HepG2 (cell line): ENCODE results near the gene MRPL50. TPM values are rescaled to one million over a fixed set of nuclear protein-coding genes. Genes with fewer than 3 reads are reported as not detected.

Experiments
- BRCA1 ChIP-seq: sonication (generic); formaldehyde crosslinking; IDR thresholded peaks from 2 replicates; pipeline ENCODE4 v1.4.0; 2020; ENCODE audit warnings: missing genetic modification reagents
- DNMT3B ChIP-seq: conservative IDR thresholded peaks from 2 replicates; pipeline ENCODE4 v1.6.1; 2016; ENCODE audit warnings: missing biosample characterization, control low read depth
- DPF2 ChIP-seq: sonication (generic); formaldehyde crosslinking; IDR thresholded peaks from 2 replicates; pipeline ENCODE4 v1.4.0; 2020; ENCODE audit warnings: mild to moderate bottlenecking, low read depth, missing genetic modification reagents, borderline replicate concordance
- EED ChIP-seq: sonication (generic); formaldehyde crosslinking; IDR thresholded peaks from 2 replicates; pipeline ENCODE4 v1.5.0; 2020; ENCODE audit warnings: mild to moderate bottlenecking, missing genetic modification reagents
- IRF2 ChIP-seq: IDR thresholded peaks from 2 replicates; pipeline ENCODE4 v1.6.1; 2018; ENCODE audit warnings: missing genetic modification reagents, missing compliant biosample characterization
- MED8 ChIP-seq: sonication (generic); formaldehyde crosslinking; IDR thresholded peaks from 2 replicates; pipeline ENCODE4 v1.8.1; 2023; ENCODE audit warnings: mild to moderate bottlenecking, missing genetic modification reagents; ENCODE audit not compliant: insufficient replicate concordance
- MLXIP ChIP-seq: sonication (generic); formaldehyde crosslinking; IDR thresholded peaks from 2 replicates; pipeline ENCODE4 v1.9.0; 2021; ENCODE audit warnings: missing genetic modification reagents, borderline replicate concordance
- MZF1 ChIP-seq: sonication (generic); formaldehyde crosslinking; IDR thresholded peaks from 2 replicates; pipeline ENCODE4 v1.8.1; 2023; ENCODE audit warnings: mild to moderate bottlenecking, missing genetic modification reagents, borderline replicate concordance
- RNF2 ChIP-seq: fragments of 450-650 bp; conservative IDR thresholded peaks from 2 replicates; pipeline ENCODE4 v1.6.1; 2016; ENCODE audit warnings: low read depth
- RXRB ChIP-seq: IDR thresholded peaks from 2 replicates; pipeline ENCODE4 v1.6.1; 2016; ENCODE audit warnings: borderline replicate concordance, missing genetic modification reagents, missing compliant biosample characterization
- SAFB2 ChIP-seq: sonication (generic); formaldehyde crosslinking; IDR thresholded peaks from 2 replicates; pipeline ENCODE4 v1.5.1; 2020; ENCODE audit warnings: missing genetic modification reagents, low read depth, mild to moderate bottlenecking, borderline replicate concordance
- SIX1 ChIP-seq: sonication (generic); formaldehyde crosslinking; IDR thresholded peaks from 2 replicates; pipeline ENCODE4 v1.4.0; 2020; ENCODE audit warnings: missing genetic modification reagents, borderline replicate concordance
- STAT5B ChIP-seq: sonication (generic); formaldehyde crosslinking; IDR thresholded peaks from 2 replicates; pipeline ENCODE4 v1.4.0; 2020; ENCODE audit warnings: missing genetic modification reagents
- TCF12 ChIP-seq, 2 experiments: fragments of 450-650 bp in 1 of 2; sonication (generic) in 1 of 2; formaldehyde crosslinking in 1 of 2; IDR thresholded peaks; 2 replicates each; pipeline versions ENCODE4 v1.6.1 to v1.8.0; 2017 to 2022; ENCODE audit warnings: antibody characterized with exemption in 1 of 2, mild to moderate bottlenecking in 1 of 2, missing genetic modification reagents in 1 of 2, moderate library complexity in 1 of 2
- TSC22D2 ChIP-seq: sonication (generic); formaldehyde crosslinking; IDR thresholded peaks from 2 replicates; pipeline ENCODE4 v1.5.1; 2020; ENCODE audit warnings: missing genetic modification reagents, mild to moderate bottlenecking, borderline replicate concordance
- ZBTB43 ChIP-seq: sonication (generic); formaldehyde crosslinking; conservative IDR thresholded peaks from 2 replicates; pipeline ENCODE4 v1.4.0; 2020; ENCODE audit warnings: missing genetic modification reagents
- ZFP91 ChIP-seq: sonication (generic); formaldehyde crosslinking; IDR thresholded peaks from 2 replicates; pipeline ENCODE4 v1.9.0; 2022; ENCODE audit warnings: missing genetic modification reagents, mild to moderate bottlenecking, borderline replicate concordance
- ZIK1 ChIP-seq: sonication (generic); formaldehyde crosslinking; IDR thresholded peaks from 2 replicates; pipeline ENCODE4 v1.5.0; 2020; ENCODE audit warnings: mild to moderate bottlenecking, low read depth, missing genetic modification reagents, borderline replicate concordance
- ZNF234 ChIP-seq: sonication (generic); formaldehyde crosslinking; conservative IDR thresholded peaks from 2 replicates; pipeline ENCODE4 v1.5.1; 2020; ENCODE audit warnings: mild to moderate bottlenecking, missing genetic modification reagents
- ZNF468 ChIP-seq: sonication (generic); formaldehyde crosslinking; IDR thresholded peaks from 2 replicates; pipeline ENCODE4 v1.8.0; 2022; ENCODE audit warnings: mild to moderate bottlenecking, moderate library complexity, missing genetic modification reagents
- ZNF513 ChIP-seq: sonication (generic); formaldehyde crosslinking; conservative IDR thresholded peaks from 2 replicates; pipeline ENCODE4 v1.5.0; 2020; ENCODE audit warnings: missing genetic modification reagents
- polyA plus RNA-seq, 8 experiments: library from polyadenylated mRNA; depleted of rRNA in 3 of 8; stranded (reverse) in 7 of 8; unstranded in 1 of 8; fragments of >200 nt; fragmentation: Illumina TruSeq in 4 of 8; extraction: Trizol in 4 of 8; gene quantifications; 2 replicates each; pipeline versions ENCODE4 v1.2.1 to v1.2.3, GENCODE V29; 2011 to 2016; ENCODE audit warnings: low read depth in 4 of 8, missing spikeins in 1 of 8, mixed read lengths in 1 of 8; ENCODE audit not compliant: insufficient read depth in 1 of 8
- total RNA-seq, 5 experiments: library from RNA; depleted of rRNA; stranded (reverse); fragments of >200 nt; fragmentation: Illumina TruSeq; extraction: Trizol; gene quantifications; 2 replicates each; pipeline ENCODE4 v1.2.3, GENCODE V29; 2016; ENCODE audit warnings: low read depth in 1 of 5
- TF ChIP-seq, protein P1 (sequence below): sonication (generic); formaldehyde crosslinking; IDR thresholded peaks from 2 replicates; pipeline ENCODE4 v1.4.0; 2020; ENCODE audit warnings: mild to moderate bottlenecking, missing genetic modification reagents

The MRPL50 gene
- total and polyA plus RNA-seq, 2 of the 13 experiments (the other 11 are each of a cell fraction or from before 2014, with no cell fraction given), result 37.1 to 70.0 TPM

DNA sequence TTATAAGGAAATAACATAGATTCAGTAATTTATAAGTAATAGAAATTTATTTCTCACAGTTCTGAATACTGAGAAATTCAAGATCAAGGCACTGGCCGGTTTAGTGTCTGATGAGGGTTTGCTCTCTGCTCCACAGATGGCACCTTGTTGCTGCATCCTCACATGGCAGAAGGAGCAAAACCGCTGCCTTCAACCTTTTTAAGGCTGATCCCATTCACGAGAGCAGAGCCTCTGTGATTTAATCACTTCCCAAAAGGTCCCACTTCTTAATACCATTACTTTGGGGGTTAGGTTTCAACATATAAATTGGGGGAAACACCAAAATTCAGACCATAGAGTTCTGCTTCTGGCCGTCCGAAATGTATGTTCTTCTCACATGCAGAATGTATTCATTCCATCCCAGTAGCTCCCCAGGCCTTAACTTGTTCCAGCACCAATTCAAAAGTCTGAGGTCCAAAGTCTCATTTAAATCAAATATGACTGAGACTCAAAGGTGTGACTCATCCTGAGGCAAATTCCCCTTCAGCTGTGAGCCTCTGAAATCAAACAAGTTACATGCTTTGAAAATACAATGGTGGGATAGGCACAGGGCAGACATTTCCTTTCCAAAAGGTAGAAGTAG lies 44.2 kb downstream of the MRPL50 start (continued):
- TF ChIP-seq ZNF513 (CRISPR knock-in tag), result no peak
- no peak for TF ChIP-seq TCF12 (IDR thresholded peaks at IDR 0.05)
- no peak for TF ChIP-seq TCF12 (CRISPR knock-in tag; IDR thresholded peaks at IDR 0.05)
- 0 out of 2 replicates have a peak, but pooled peaks have one; percentile 58 for TF ChIP-seq BRCA1 (CRISPR knock-in tag)
- TF ChIP-seq ZBTB43 (CRISPR knock-in tag), result 0 out of 2 replicates have a peak, but pooled peaks have one; percentile 38
- no peak for TF ChIP-seq SIX1 (CRISPR knock-in tag)
- TF ChIP-seq RXRB (CRISPR knock-in tag), result peak; percentile 87
- TF ChIP-seq, protein P1, sequence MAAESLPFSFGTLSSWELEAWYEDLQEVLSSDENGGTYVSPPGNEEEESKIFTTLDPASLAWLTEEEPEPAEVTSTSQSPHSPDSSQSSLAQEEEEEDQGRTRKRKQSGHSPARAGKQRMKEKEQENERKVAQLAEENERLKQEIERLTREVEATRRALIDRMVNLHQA, result no peak
- peak; percentile 99; the same call in 1 of the 2 replicates for TF ChIP-seq DNMT3B (CRISPR knock-in tag)
- no peak for TF ChIP-seq MLXIP (CRISPR knock-in tag)
- no peak for TF ChIP-seq SAFB2 (CRISPR knock-in tag)
- no peak for TF ChIP-seq TSC22D2 (CRISPR knock-in tag)
- TF ChIP-seq ZNF234, result no peak
- no peak for TF ChIP-seq ZFP91 (CRISPR knock-in tag)
- TF ChIP-seq ZNF468 (CRISPR knock-in tag), result no peak
- TF ChIP-seq ZIK1 (CRISPR knock-in tag), result no peak
- TF ChIP-seq MED8 (CRISPR knock-in tag), result peak; percentile 20
- TF ChIP-seq IRF2, result peak; percentile 54; the same call in 1 of the 2 replicates
- TF ChIP-seq STAT5B, result no peak
- no peak for TF ChIP-seq EED (CRISPR knock-in tag)
- no peak for TF ChIP-seq RNF2
- TF ChIP-seq MZF1 (CRISPR knock-in tag), result no peak
- TF ChIP-seq DPF2, result peak; percentile 90; the same call in 1 of the 2 replicates
